GM12864 (cell line): Measurements from ENCODE around the gene KRT17.
"Not testable (repeated sequence)": the region's sequence is repeated elsewhere in the genome, so short reads cannot be mapped to it uniquely, and the experiment has no call there.

Experiments
- DNase-seq: peaks from one replicate; pipeline ENCODE4 v3.0.0-alpha.2; 2011; ENCODE audit warnings: low read depth
- H3K4me3 ChIP-seq: 2 replicates; pipeline ENCODE4 v1.5.1; 2011; ENCODE audit warnings: mild to moderate bottlenecking, low read depth, low read length, control low read depth
- CTCF ChIP-seq: IDR thresholded peaks from 2 replicates; pipeline ENCODE4 v1.5.1; 2011; ENCODE audit warnings: low read depth, mild to moderate bottlenecking, moderate library complexity, low read length, control low read depth, inconsistent platforms; ENCODE audit errors: missing control alignments

The KRT17 gene

GRCh38 chr17:41625602-41626001 lies 1.2 kb upstream of the KRT17 start:
- no peak for TF ChIP-seq CTCF
- no peak overlapping the region for H3K4me3 ChIP-seq
- no peak for DNase-seq

GRCh38 chr17:41623184-41623861 lies 1.1 kb downstream of the KRT17 start:
- not testable (repeated sequence) for H3K4me3 ChIP-seq, DNase-seq

- DNase-seq, H3K4me3 ChIP-seq: not testable (repeated sequence)
Observed at GRCh38 chr17:41622340-41623183, 1.8 kb downstream of the KRT17 start.

- no peak for TF ChIP-seq CTCF
- DNase-seq = no peak
- no peak overlapping the region for H3K4me3 ChIP-seq
Observed at GRCh38 chr17:41621916-41622315, 2.5 kb downstream of the KRT17 start.

- not testable (repeated sequence) for H3K4me3 ChIP-seq, DNase-seq
Observed at GRCh38 chr17:41621435-41621817, 2.9 kb downstream of the KRT17 start.

- H3K4me3 ChIP-seq = no peak overlapping the region
- TF ChIP-seq CTCF = no peak
- DNase-seq = no peak
Observed at GRCh38 chr17:41620583-41621434, 3.6 kb downstream of the KRT17 start.

GRCh38 chr17:41619927-41620582 lies 4.3 kb downstream of the KRT17 start:
- not testable (repeated sequence) for DNase-seq, H3K4me3 ChIP-seq

GRCh38 chr17:41619036-41619926 lies 5.1 kb downstream of the KRT17 start:
- TF ChIP-seq CTCF = no peak
- no peak overlapping the region for H3K4me3 ChIP-seq
- DNase-seq = no peak
